ENCODE data around the gene IL1R2. TPM values are rescaled to one million over a fixed set of nuclear protein-coding genes. Genes with fewer than 3 reads are reported as not detected.

Gene IL1R2
- total and polyA plus RNA-seq, 2 of the 13 experiments (the other 11 are each of a cell fraction or from before 2014, with no cell fraction given) = 3.6 to 7.3 TPM

DNA sequence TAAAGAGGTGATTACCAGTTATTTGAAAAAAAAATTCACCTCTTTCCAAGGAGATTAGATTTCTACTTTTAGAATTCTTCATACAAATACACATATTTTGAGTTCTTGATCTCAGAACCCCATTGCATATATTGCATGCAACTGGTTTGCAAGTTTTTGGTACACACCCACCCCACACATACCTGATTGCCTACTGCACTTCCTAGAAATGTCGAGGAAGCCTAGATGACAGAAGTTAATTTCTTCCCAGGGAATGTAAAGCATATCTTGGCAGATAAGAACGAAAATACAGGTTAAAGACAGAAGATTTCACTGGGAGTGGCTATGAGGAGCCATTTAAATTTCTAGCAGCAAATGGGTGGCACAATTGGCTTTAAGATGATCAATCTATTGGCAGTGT is 83.7 kb downstream of the IL1R2 start:
- whole genome bisulfite sequencing (ENCODE audit: low lambda C conversion rate) = 95% methylated on average over 2 of the region's 2 CpGs

More for the DNA sequence above, 83.7 kb downstream of the IL1R2 start:
- CTCF ChIA-PET (ENCODE audit: low intra/inter-chr PET ratio, low total read pairs) = no interaction called here
- FAIRE-seq = no peak
- peaks cover 39% of the 10 kb centered on the region for H3K4me1 ChIP-seq (ENCODE audit: insufficient read depth, low read length)
- no peaks in the 10 kb centered on the region for H3K36me3 ChIP-seq (replicated peaks in 1 of 2; ENCODE audit: control insufficient read depth in 1 of 2, insufficient read depth in 2 of 2, low read length in 2 of 2)
- no peak overlapping the region for H3K9ac ChIP-seq (ENCODE audit: insufficient read depth, low read depth, low read length)
- DNase-seq (ENCODE audit: low spot score) = no peak
- H3K9me3 ChIP-seq (ENCODE audit: low read length) = no peaks in the 10 kb centered on the region
- TF ChIP-seq RFX1 (IDR thresholded peaks at IDR 0.05) (no peak), MIER2 (CRISPR knock-in tag; IDR thresholded peaks at IDR 0.05) (no peak), NR3C1 (CRISPR knock-in tag; IDR thresholded peaks at IDR 0.05) (no peak), ZNF337 (CRISPR knock-in tag; IDR thresholded peaks at IDR 0.05; ENCODE audit: borderline replicate concordance, low read depth) (no peak), FIP1L1 (IDR thresholded peaks at IDR 0.05; ENCODE audit: borderline replicate concordance, insufficient read depth, low read depth, low read length) (no peak)
- TF ChIP-seq, protein P1, sequence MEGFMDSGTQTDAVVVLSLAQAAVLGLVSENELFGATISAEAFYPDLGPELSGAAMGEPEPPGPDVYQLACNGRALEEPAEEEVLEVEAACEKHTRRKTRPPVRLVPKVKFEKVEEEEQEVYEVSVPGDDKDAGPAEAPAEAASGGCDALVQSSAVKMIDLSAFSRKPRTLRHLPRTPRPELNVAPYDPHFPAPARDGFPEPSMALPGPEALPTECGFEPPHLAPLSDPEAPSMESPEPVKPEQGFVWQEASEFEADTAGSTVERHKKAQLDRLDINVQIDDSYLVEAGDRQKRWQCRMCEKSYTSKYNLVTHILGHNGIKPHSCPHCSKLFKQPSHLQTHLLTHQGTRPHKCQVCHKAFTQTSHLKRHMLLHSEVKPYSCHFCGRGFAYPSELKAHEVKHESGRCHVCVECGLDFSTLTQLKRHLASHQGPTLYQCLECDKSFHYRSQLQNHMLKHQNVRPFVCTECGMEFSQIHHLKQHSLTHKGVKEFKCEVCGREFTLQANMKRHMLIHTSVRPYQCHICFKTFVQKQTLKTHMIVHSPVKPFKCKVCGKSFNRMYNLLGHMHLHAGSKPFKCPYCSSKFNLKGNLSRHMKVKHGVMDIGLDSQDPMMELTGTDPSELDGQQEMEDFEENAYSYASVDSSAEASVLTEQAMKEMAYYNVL (CRISPR knock-in tag; IDR thresholded peaks at IDR 0.05; ENCODE audit: borderline replicate concordance) = no peak
- TF ChIP-seq, protein P2, sequence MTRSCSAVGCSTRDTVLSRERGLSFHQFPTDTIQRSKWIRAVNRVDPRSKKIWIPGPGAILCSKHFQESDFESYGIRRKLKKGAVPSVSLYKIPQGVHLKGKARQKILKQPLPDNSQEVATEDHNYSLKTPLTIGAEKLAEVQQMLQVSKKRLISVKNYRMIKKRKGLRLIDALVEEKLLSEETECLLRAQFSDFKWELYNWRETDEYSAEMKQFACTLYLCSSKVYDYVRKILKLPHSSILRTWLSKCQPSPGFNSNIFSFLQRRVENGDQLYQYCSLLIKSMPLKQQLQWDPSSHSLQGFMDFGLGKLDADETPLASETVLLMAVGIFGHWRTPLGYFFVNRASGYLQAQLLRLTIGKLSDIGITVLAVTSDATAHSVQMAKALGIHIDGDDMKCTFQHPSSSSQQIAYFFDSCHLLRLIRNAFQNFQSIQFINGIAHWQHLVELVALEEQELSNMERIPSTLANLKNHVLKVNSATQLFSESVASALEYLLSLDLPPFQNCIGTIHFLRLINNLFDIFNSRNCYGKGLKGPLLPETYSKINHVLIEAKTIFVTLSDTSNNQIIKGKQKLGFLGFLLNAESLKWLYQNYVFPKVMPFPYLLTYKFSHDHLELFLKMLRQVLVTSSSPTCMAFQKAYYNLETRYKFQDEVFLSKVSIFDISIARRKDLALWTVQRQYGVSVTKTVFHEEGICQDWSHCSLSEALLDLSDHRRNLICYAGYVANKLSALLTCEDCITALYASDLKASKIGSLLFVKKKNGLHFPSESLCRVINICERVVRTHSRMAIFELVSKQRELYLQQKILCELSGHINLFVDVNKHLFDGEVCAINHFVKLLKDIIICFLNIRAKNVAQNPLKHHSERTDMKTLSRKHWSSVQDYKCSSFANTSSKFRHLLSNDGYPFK (CRISPR knock-in tag; IDR thresholded peaks at IDR 0.05; ENCODE audit: borderline replicate concordance) = no peak
- no peak for ATAC-seq
- no TSS peak for BruUV-seq (replicated peaks)
- H3K27me3 ChIP-seq (ENCODE audit: control insufficient read depth in 1 of 2, insufficient read depth in 2 of 2, low read length in 2 of 2) = no peaks in the 10 kb centered on the region
- H3K79me2 ChIP-seq (ENCODE audit: insufficient read depth, low read length) = peaks cover 4% of the 10 kb centered on the region
- POLR2A ChIA-PET = no interaction called here
- intact Hi-C loops (cut with micrococcal nuclease; ENCODE audit: unreplicated experiment) = no loop called here
- in situ Hi-C loops (cut with HindIII; ENCODE audit: extremely low pct_ligation_motif_present, low pct_unique_long_range_greater_than_20kb) = no loop called here
- no peak overlapping the region for H3K4me3 ChIP-seq (replicated peaks in 1 of 3; ENCODE audit: insufficient read depth in 1 of 3, low read depth in 2 of 3, low read length in 3 of 3)
- no peak overlapping the region for H3K4me2 ChIP-seq (ENCODE audit: low read depth, low read length)
- no peak overlapping the region for H2AFZ ChIP-seq (ENCODE audit: low read length)
- H3K27ac ChIP-seq (ENCODE audit: extremely low read length, insufficient read depth, low read length) = no peak overlapping the region
- H4K20me1 ChIP-seq (ENCODE audit: insufficient read depth, low read length) = no peaks in the 10 kb centered on the region
